Jurkat, Clone E6-1 (cell line): ENCODE results near the gene FARSB.

Experiments
- DNase-seq: peaks from one replicate; pipeline ENCODE4 v3.0.0-alpha.2; 2011; ENCODE audit warnings: low read depth, low spot score
- H3K4me3 ChIP-seq: 2 replicates; pipeline ENCODE4 v1.5.1; 2011; ENCODE audit warnings: mild to moderate bottlenecking, low read length, control low read depth, moderate library complexity

FARSB gene

GRCh38 chr2:222670191-222671038 is 14.5 kb upstream of the FARSB start:
- H3K4me3 ChIP-seq: no peak overlapping the region
- DNase-seq: no peak

- no peak overlapping the region for H3K4me3 ChIP-seq
- no peak for DNase-seq
These were observed 13.5 kb upstream of the FARSB start for GRCh38 chr2:222669353-222669752.

- no peak overlapping the region for H3K4me3 ChIP-seq
- no peak for DNase-seq
These were observed 12.7 kb upstream of the FARSB start for GRCh38 chr2:222668494-222669154.

- H3K4me3 ChIP-seq: no peak overlapping the region
- DNase-seq: no peak
These were observed 7.6 kb upstream of the FARSB start for GRCh38 chr2:222663479-222663878.

GRCh38 chr2:222656526-222657446 is 894 bp upstream of the FARSB start:
- no peak for DNase-seq
- H3K4me3 ChIP-seq: peak overlapping the region; percentile 96

GRCh38 chr2:222653280-222653679 is 2.6 kb downstream of the FARSB start:
- no peak for DNase-seq
- no peak overlapping the region for H3K4me3 ChIP-seq

- no peak for DNase-seq
- no peak overlapping the region for H3K4me3 ChIP-seq
These were observed 3.2 kb downstream of the FARSB start for GRCh38 chr2:222652491-222653255.

GRCh38 chr2:222651718-222652418 is 4.0 kb downstream of the FARSB start:
- no peak for DNase-seq
- no peak overlapping the region for H3K4me3 ChIP-seq

GRCh38 chr2:222649801-222650200 is 6.1 kb downstream of the FARSB start:
- no peak for DNase-seq
- H3K4me3 ChIP-seq: no peak overlapping the region

GRCh38 chr2:222646008-222646407 is 9.9 kb downstream of the FARSB start:
- DNase-seq: no peak
- H3K4me3 ChIP-seq: no peak overlapping the region

- DNase-seq: no peak
- no peak overlapping the region for H3K4me3 ChIP-seq
These were observed 12.8 kb downstream of the FARSB start for GRCh38 chr2:222643134-222643533.

GRCh38 chr2:222641336-222641735 is 14.6 kb downstream of the FARSB start:
- H3K4me3 ChIP-seq: no peak overlapping the region
- no peak for DNase-seq

- no peak overlapping the region for H3K4me3 ChIP-seq
- no peak for DNase-seq
These were observed 18.8 kb downstream of the FARSB start for GRCh38 chr2:222637067-222637466.

GRCh38 chr2:222635295-222635694 is 20.6 kb downstream of the FARSB start:
- no peak overlapping the region for H3K4me3 ChIP-seq
- DNase-seq: no peak

- no peak overlapping the region for H3K4me3 ChIP-seq
- no peak for DNase-seq
These were observed 28.1 kb downstream of the FARSB start for GRCh38 chr2:222627764-222628163.

- DNase-seq: no peak
- no peak overlapping the region for H3K4me3 ChIP-seq
These were observed 32.1 kb downstream of the FARSB start for GRCh38 chr2:222623756-222624309.

GRCh38 chr2:222622910-222623309 is 33.0 kb downstream of the FARSB start:
- no peak for DNase-seq
- no peak overlapping the region for H3K4me3 ChIP-seq

- no peak overlapping the region for H3K4me3 ChIP-seq
- DNase-seq: no peak
These were observed 34.0 kb downstream of the FARSB start for GRCh38 chr2:222621893-222622292.
